Memory B cell (primary cell): ENCODE data around the gene LOC101059915.
"Not testable (repeated sequence)": the region's sequence is repeated elsewhere in the genome, so short reads cannot be mapped to it uniquely, and the experiment has no call there.

Experiments
- ATAC-seq: fragments of 150-1000 bp; cut with Tn5 transposase; 2 replicates; pipeline ENCODE4 v1.10.0; 2021; ENCODE audit warnings: low read depth, mild to moderate bottlenecking, moderate library complexity
- DNase-seq, 2 donors: peaks; one replicate each; pipeline ENCODE4 v3.0.0; 2022; ENCODE audit warnings: low spot score in 2 of 2
- H3K27ac Mint-ChIP-seq: one replicate; pipeline ENCODE4 v1.8.0; 2022; ENCODE audit warnings: mild to moderate bottlenecking, moderate library complexity, mixed read lengths
- H3K27me3 Mint-ChIP-seq: one replicate; pipeline ENCODE4 v1.8.0; 2022; ENCODE audit warnings: mixed read lengths
- H3K36me3 Mint-ChIP-seq: one replicate; pipeline ENCODE4 v1.8.0; 2022; ENCODE audit warnings: mild to moderate bottlenecking, mixed read lengths
- H3K4me1 Mint-ChIP-seq: one replicate; pipeline ENCODE4 v1.8.0; 2022; ENCODE audit warnings: mixed read lengths
- H3K4me3 Mint-ChIP-seq: one replicate; pipeline ENCODE4 v1.8.0; 2022; ENCODE audit warnings: mild to moderate bottlenecking, moderate library complexity, mixed read lengths
- H3K9me3 Mint-ChIP-seq: one replicate; pipeline ENCODE4 v1.8.0; 2022; ENCODE audit warnings: mixed read lengths

Gene LOC101059915

GRCh38 chrX:71718185-71718584 is 50.8 kb downstream of the LOC101059915 start, which contains the start of gene CXorf49:
CXorf49 (minus strand) TSS chrX:71718285; CDS start chrX:71718151, 134 bp downstream.
- DNase-seq, H3K4me1 Mint-ChIP-seq, H3K9me3 Mint-ChIP-seq, H3K27me3 Mint-ChIP-seq, H3K27ac Mint-ChIP-seq, H3K36me3 Mint-ChIP-seq, H3K4me3 Mint-ChIP-seq, ATAC-seq: not testable (repeated sequence)

DNA sequence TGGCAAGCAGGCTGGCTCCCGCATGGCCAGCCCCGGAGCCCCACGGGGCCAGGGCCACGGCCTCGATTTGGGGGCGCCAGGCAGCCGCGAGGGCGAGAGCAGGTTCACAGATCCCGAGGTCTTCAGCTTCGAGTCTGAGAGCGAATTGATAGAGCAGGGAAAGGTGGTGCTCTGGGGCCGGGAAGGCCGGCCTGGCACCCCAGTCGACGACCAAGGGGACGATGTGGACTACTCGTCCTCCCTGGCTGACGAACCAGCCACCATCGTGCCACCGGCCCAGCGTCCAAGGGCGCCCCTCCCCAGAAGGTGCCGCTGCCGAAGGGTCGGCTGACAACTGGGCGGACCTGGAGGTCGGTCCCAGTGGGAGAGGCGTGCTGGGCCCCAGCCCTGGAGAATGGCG is 51.8 kb downstream of the LOC101059915 start:
- not testable (repeated sequence) for DNase-seq, H3K27ac Mint-ChIP-seq, ATAC-seq, H3K9me3 Mint-ChIP-seq, H3K36me3 Mint-ChIP-seq, H3K27me3 Mint-ChIP-seq, H3K4me3 Mint-ChIP-seq, H3K4me1 Mint-ChIP-seq

DNA sequence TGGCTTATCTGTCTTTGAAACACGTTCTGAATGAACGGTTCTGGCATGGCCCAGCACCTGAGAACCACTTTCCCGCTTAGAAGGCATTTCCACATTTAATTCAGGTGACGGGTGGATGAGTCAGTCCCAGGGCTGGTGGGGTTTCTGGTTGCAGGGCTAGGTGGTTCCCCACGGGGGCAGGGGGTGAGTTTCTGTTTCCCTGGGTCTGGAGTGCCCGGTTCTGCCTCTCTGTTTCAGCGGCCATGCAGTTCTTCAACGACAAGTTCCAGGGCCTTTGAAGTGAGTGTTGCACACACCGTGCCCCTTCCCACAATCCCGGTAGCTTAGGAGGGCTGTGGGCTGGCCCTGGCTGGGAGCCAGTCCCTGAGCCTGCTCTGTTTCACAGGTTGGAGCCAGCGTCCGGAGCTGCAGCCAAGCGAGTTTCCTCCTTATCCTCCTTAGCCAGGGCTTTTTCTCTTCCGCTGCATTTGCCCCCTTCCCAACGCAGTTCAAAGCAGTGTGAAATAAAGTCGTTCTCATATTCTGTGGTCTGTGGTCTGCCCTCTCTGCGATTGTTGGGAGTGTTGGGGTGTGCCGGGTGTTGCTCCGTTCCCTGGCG is 53.0 kb downstream of the LOC101059915 start:
- H3K4me3 Mint-ChIP-seq, H3K9me3 Mint-ChIP-seq, H3K4me1 Mint-ChIP-seq, H3K27ac Mint-ChIP-seq, DNase-seq, H3K27me3 Mint-ChIP-seq, ATAC-seq, H3K36me3 Mint-ChIP-seq: not testable (repeated sequence)
